ENCODE data around the gene CLDN6. TPM values are rescaled to one million over a fixed set of nuclear protein-coding genes. Genes with fewer than 3 reads are reported as not detected.
A peak's percentile ranks its signal among the peaks of the same experiment; 100 is the strongest.
"Not testable (repeated sequence)": the region's sequence is repeated elsewhere in the genome, so short reads cannot be mapped to it uniquely, and the experiment has no call there.

CLDN6 gene
- total RNA-seq, 1 donor from 2014 or later: not detected

GRCh38 chr16:3057181-3058138 lies 39.5 kb upstream of the CLDN6 start:
- Histone ChIP-seq H3K4me1 (peaks cover 20% of the 10 kb centered on the region), H3K27me3 (no peaks in the 10 kb centered on the region), H3K36me3 (no peaks in the 10 kb centered on the region), H3K4me3 (peak overlapping the region; percentile 86), H3K9me3 (no peaks in the 10 kb centered on the region), H3K27ac (no peak overlapping the region)
- no peak for ATAC-seq
- no peak for TF ChIP-seq CTCF (IDR thresholded peaks at IDR 0.05)
- no peak for DNase-seq
- intact Hi-C loops (cut with DNase I): no loop called here

- Histone ChIP-seq H3K36me3 (no peaks in the 10 kb centered on the region), H3K4me1 (peaks cover 20% of the 10 kb centered on the region), H3K4me3 (no peak overlapping the region), H3K9me3 (no peaks in the 10 kb centered on the region), H3K27ac (no peak overlapping the region), H3K27me3 (no peaks in the 10 kb centered on the region)
- DNase-seq: no peak
- ATAC-seq: no peak
- TF ChIP-seq CTCF (IDR thresholded peaks at IDR 0.05): no peak
- intact Hi-C loops (cut with DNase I): no loop called here
Measured at GRCh38 chr16:3056336-3057180, 38.6 kb upstream of the CLDN6 start.

- H3K27me3 ChIP-seq; H3K27ac ChIP-seq; H3K9me3 ChIP-seq; ATAC-seq; H3K4me3 ChIP-seq; H3K36me3 ChIP-seq; DNase-seq; intact Hi-C loops (cut with DNase I): not testable (repeated sequence)
- H3K4me1 ChIP-seq: peaks cover 20% of the 10 kb centered on the region
Measured at GRCh38 chr16:3055734-3056115, 37.7 kb upstream of the CLDN6 start.

- no peak overlapping the region for H3K4me3 ChIP-seq
- intact Hi-C loops (cut with DNase I): no loop called here
Measured at GRCh38 chr16:3054965-3055733, 37.2 kb upstream of the CLDN6 start.

GRCh38 chr16:3053330-3053710 lies 35.3 kb upstream of the CLDN6 start:
- H3K4me1 ChIP-seq; H3K4me3 ChIP-seq; intact Hi-C loops (cut with DNase I); H3K36me3 ChIP-seq; H3K9me3 ChIP-seq; H3K27me3 ChIP-seq; DNase-seq; ATAC-seq; H3K27ac ChIP-seq: not testable (repeated sequence)

More at GRCh38 chr16:3054965-3055733, 37.2 kb upstream of the CLDN6 start:
- no peak for DNase-seq
- no peaks in the 10 kb centered on the region for H3K9me3 ChIP-seq
- no peaks in the 10 kb centered on the region for H3K27me3 ChIP-seq
- H3K36me3 ChIP-seq: no peaks in the 10 kb centered on the region
- no peak for TF ChIP-seq CTCF (IDR thresholded peaks at IDR 0.05)
- no peak for ATAC-seq
- H3K27ac ChIP-seq: no peak overlapping the region
- peaks cover 20% of the 10 kb centered on the region for H3K4me1 ChIP-seq

GRCh38 chr16:3052571-3053329 lies 34.8 kb upstream of the CLDN6 start:
- intact Hi-C loops (cut with DNase I); DNase-seq; H3K9me3 ChIP-seq; H3K4me3 ChIP-seq; H3K36me3 ChIP-seq; H3K4me1 ChIP-seq; H3K27ac ChIP-seq: not testable (repeated sequence)
- peak; percentile 1 for ATAC-seq
- H3K27me3 ChIP-seq: peaks cover 14% of the 10 kb centered on the region
